NT2/D1 (cell line): ENCODE results near the gene BCL7C.

Experiments
- SUZ12 ChIP-seq: IDR thresholded peaks from 2 replicates; pipeline ENCODE4 v1.6.1; 2011; ENCODE audit not compliant: insufficient read length, insufficient read depth; ENCODE audit errors: extremely low read depth
- ZNF274 ChIP-seq: IDR thresholded peaks from 2 replicates; pipeline ENCODE4 v1.6.1; 2011; ENCODE audit warnings: mild to moderate bottlenecking, low read depth, low read length

DNA sequence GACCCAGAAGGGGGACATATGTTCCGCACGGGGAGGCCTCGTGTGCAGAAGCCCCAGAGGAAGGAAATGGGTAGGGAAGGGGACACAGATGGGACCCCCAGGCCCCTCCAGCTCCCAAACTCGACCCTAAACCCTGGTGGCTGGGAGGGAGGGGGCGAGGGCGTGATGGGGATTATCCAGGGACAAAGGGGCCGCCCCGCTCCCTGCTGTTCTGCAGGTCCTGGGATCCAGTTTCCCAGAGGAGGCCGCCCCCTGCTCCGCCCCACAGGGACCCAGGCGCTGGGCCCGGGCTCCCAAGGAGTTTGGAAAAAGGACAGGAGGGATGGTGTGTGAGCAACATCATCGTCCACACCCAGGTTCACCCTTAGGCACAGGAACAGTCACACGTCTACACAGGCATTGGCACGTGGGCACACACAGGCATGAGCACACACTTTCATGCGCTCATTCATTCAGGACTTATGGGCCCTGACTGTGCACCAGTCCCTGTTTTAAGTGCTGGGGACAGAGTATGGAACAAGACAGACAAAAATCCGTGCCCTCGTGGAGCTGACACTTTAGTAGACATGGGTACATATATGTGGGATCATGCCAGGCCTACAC, 16.7 kb upstream of the BCL7C start:
- TF ChIP-seq ZNF274 (no peak), SUZ12 (no peak)
